Mononuclear cell (primary cell): ENCODE data around the gene FANCE. TPM values are rescaled to one million over a fixed set of nuclear protein-coding genes. Genes with fewer than 3 reads are reported as not detected.
"Not testable (repeated sequence)": the region's sequence is repeated elsewhere in the genome, so short reads cannot be mapped to it uniquely, and the experiment has no call there.

Experiments
- H3K27me3 ChIP-seq: 2 replicates; pipeline ENCODE4 v1.6.0; 2011; ENCODE audit warnings: low read length, control low read depth; ENCODE audit not compliant: insufficient read depth
- H3K4me1 ChIP-seq: 2 replicates; pipeline ENCODE4 v1.5.1; 2011; ENCODE audit warnings: mild to moderate bottlenecking, low read length, control low read depth; ENCODE audit not compliant: insufficient read depth
- H3K4me3 ChIP-seq: 2 replicates; pipeline ENCODE4 v1.5.1; 2011; ENCODE audit warnings: mild to moderate bottlenecking, low read length, moderate library complexity
- H3K9me3 ChIP-seq: 2 replicates; pipeline ENCODE4 v1.5.1; 2011; ENCODE audit warnings: low read depth, mild to moderate bottlenecking, control low read depth, low read length
- total RNA-seq: library from RNA; depleted of rRNA; stranded (reverse); fragments of >200 nt; gene quantifications from one replicate; pipeline ENCODE4 v1.2.3, GENCODE V29; 2012

FANCE gene
- total RNA-seq, 1 donor: 1.4 TPM

DNA sequence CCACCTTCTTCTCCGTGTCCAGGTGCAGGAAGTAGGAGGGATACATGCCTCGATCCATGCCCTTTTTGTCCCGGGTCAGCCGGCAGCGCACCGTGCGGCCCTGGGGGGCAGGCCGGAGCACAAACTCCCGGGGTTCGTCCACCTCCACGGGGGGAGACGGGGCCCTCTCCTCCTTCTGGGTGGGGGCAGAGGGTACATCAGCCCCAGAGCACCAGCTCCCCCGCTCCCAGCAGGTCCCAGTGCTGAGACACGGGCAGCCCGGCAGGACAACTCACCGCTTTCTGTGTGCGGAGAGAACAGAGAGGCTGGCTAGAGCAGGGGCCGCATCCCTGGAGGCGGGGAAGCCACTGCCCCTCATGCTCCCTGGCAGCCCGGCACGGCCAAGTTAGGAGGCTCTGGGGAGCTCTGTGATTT lies 53.9 kb downstream of the FANCE start:
- Histone ChIP-seq H3K4me3 (no peak overlapping the region), H3K9me3 (no peaks in the 10 kb centered on the region), H3K4me1 (no peaks in the 10 kb centered on the region), H3K27me3 (peaks cover 11% of the 10 kb centered on the region)

DNA sequence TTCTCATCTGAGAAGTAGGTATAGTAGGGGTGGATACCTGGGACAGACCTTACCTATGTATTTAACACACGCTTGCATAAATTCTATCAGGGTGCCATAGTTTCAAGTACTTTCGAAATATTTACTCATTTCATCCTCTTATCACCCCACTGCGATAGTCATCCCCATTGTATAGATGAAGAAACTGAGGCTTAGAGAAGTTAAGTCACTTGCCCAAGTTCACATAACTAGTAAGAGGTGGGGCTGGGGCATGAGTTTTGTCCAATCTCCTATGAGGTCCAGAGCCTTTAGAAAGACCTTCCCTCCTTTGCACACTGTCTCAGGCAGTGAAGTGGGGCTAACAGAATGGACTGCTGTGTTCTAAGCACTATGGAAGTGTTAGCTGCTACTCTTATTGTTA lies 54.4 kb downstream of the FANCE start:
- Histone ChIP-seq H3K27me3 (peaks cover 15% of the 10 kb centered on the region), H3K4me3 (no peak overlapping the region), H3K9me3 (no peaks in the 10 kb centered on the region), H3K4me1 (no peaks in the 10 kb centered on the region)

DNA sequence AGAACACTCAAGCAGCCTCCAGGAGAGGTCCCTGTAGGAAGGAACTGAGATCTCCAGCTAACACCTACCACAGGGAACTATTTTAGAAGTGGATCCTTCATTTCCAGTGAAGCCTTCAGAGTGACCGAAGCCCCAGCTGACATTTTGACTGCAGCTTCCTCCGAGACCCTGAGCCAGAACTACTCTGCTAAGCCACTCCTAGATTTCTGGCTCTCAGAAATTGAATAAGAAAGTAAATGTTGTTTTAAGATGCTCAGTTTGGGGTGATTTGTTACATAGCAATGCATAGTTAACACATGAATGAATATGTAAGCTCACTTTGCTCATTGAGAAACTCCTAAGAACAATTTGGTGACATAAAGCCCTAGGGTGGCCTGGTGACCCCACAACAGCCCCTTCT lies 55.1 kb downstream of the FANCE start:
- peaks cover 15% of the 10 kb centered on the region for H3K27me3 ChIP-seq
- H3K9me3 ChIP-seq: no peaks in the 10 kb centered on the region
- H3K4me3 ChIP-seq: no peak overlapping the region
- H3K4me1 ChIP-seq: no peaks in the 10 kb centered on the region

DNA sequence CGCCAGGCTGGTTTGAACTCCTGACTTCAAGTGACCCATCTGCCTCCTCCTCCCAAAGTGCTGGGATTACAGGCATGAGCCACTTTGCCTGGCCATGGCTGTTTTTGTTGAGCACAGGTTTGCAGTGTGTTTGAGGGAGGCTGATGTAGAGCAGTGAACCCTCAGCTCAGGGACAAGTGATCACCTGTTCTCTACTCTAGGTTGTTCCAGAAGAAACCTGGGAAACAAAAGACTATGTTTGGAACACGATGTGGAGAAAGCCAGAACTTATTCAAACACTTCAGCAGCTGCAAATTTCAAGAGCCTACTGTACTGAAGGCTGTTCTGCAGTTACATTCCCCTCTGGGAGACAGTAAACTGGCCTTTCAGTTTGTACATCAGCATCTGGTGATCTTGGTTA lies 55.9 kb downstream of the FANCE start:
- no peaks in the 10 kb centered on the region for H3K4me1 ChIP-seq
- H3K27me3 ChIP-seq: peaks cover 15% of the 10 kb centered on the region
- no peaks in the 10 kb centered on the region for H3K9me3 ChIP-seq
- no peak overlapping the region for H3K4me3 ChIP-seq

DNA sequence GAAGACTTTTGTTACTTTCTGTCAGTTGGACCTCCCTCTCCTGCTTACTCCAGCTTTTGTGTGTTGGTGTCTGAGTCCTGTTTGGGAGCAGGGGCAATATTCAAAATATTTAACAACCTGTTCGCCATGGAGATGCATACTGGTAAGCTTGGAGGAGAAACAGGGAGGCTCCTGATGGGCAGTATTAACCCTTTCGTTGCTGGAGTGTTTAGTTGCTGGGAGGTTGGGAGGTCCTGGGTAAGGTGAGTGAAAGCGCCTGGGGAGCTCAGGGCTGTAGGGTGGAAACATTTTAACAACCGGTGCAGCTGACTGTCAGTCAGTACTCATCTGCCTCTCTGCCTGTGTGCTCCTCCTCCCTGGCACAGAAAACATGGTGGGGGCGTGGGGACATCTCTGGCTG lies 56.4 kb downstream of the FANCE start:
- no peaks in the 10 kb centered on the region for H3K9me3 ChIP-seq
- H3K27me3 ChIP-seq: peaks cover 11% of the 10 kb centered on the region
- H3K4me3 ChIP-seq: no peak overlapping the region
- no peaks in the 10 kb centered on the region for H3K4me1 ChIP-seq

DNA sequence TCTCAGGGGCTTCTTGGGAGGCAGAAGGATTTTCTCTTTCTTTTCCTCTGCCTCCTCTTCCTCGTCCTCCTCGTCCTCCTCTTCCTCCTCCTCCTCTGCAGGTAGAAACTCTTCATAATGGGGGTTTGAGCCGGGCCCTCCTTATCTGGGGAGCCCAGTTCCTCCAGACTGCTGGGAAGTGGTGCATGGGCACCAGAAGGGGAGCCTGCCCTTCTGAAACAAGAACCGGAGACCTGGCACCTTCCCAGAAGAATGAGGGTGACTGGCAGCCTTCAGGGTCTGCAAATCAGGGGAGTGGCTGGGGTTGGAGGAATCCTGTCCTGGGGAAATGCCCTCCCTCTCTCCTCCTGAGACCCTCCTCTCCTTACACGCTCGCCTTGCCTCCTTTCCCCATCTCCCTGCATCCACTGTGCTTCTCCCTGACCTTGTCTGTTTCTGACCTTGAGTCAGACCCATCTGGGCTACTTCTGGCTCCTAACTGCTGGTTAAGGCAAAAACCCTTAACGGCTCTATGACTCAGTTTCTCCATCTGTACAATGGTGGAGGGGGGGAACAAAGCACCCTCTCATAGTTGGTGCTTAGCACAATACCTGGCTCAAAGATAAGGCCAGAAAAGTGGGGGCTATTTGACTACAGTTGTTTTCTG lies 58.9 kb downstream of the FANCE start:
- peaks cover 9% of the 10 kb centered on the region for H3K27me3 ChIP-seq
- no peaks in the 10 kb centered on the region for H3K9me3 ChIP-seq
- no peak overlapping the region for H3K4me3 ChIP-seq
- no peaks in the 10 kb centered on the region for H3K4me1 ChIP-seq

DNA sequence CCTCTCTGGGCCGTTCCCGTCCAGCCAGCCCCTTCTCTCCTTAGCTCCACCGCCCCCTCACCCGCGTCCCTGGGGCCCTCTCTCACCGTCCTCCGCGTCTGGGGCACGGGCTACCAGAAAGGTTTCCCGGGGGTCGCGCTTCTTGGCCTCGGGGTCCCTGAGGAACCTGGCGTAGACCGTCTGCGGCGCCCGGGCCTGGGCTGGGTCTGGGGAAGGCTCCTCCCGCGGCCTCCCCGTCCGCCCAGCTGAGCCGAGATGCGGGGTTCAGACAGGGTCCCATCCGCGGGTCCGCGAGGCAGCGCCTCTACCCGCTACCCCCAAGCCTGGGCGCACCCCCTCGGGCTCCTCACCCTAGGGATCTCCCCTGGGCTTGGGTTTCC lies 59.4 kb downstream of the FANCE start:
- no peak overlapping the region for H3K4me3 ChIP-seq
- no peaks in the 10 kb centered on the region for H3K9me3 ChIP-seq

DNA sequence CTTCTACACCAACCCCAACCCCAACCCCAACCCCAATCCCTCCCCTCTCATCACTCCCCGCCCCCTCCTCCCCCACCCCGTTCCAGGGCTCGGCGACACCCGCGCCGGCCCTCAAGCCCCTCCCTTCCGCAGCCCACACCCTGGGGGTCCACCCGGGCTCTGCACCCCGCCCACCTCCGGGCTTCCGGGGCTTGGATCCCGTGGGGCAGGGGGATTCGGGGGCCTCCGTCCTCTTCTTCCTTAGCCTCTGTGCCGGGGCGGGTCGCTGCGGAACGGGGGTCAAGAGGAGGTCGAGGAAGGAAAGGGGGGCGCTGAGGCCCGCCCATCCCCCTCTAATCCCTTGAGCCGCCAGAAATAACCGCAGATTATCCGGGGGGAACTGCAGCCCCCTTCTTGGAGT lies 59.9 kb downstream of the FANCE start:
- Histone ChIP-seq H3K27me3 (peaks cover 9% of the 10 kb centered on the region), H3K4me1 (no peaks in the 10 kb centered on the region), H3K9me3 (no peaks in the 10 kb centered on the region), H3K4me3 (no peak overlapping the region)

More for the DNA sequence above, 59.4 kb downstream of the FANCE start:
- Histone ChIP-seq H3K4me1 (no peaks in the 10 kb centered on the region), H3K27me3 (peaks cover 9% of the 10 kb centered on the region)

DNA sequence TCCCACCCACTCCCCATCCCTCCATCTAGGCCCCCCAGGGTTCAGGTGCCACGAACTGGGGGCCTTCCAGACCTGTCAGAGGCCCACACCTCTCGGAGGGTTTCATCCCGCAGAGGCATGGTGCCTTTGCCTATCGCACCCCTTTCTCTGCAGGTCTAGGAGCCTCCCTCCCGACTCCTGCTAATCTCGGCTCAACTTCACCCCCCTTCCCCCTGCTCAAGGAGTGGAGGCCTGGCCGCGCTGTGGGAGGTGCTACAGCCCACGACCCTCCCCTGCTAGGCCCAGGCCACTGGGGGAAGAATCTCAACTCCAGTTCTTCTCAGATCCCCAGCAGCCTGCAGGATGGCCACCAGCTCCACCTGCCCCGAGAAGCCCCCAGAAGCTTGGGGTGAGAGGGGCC lies 60.6 kb downstream of the FANCE start, which contains the start of gene TULP1:
Gene TULP1 (minus strand): TSS at position 157 of the 400 bp plus-strand sequence. CDS start 38 bp downstream, at position 119.
- Histone ChIP-seq H3K4me1 (no peaks in the 10 kb centered on the region), H3K27me3 (peaks cover 9% of the 10 kb centered on the region), H3K9me3 (no peaks in the 10 kb centered on the region), H3K4me3 (no peak within 1 kb of the TSS)

DNA sequence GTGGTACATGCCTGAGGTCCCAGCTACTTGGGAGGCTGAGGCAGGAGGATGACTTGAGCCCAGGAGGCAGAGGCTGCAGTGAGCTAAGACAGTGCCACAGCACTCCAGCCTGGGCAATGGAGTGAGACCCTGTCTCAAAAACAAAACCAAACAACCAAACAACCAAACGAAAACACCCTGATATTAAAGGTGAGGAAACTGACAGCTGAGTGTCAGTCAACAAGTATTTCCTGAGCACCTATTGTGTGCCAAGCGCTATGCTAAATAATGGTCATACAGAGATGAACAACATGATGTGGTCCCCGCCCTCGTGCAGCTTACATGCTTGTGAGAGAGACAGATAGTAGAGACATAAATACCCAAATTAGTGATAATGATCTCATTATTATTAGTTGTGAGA lies 62.4 kb downstream of the FANCE start:
- Histone ChIP-seq H3K4me1 (no peaks in the 10 kb centered on the region), H3K9me3 (no peaks in the 10 kb centered on the region), H3K27me3 (peaks cover 9% of the 10 kb centered on the region), H3K4me3 (no peak overlapping the region)

DNA sequence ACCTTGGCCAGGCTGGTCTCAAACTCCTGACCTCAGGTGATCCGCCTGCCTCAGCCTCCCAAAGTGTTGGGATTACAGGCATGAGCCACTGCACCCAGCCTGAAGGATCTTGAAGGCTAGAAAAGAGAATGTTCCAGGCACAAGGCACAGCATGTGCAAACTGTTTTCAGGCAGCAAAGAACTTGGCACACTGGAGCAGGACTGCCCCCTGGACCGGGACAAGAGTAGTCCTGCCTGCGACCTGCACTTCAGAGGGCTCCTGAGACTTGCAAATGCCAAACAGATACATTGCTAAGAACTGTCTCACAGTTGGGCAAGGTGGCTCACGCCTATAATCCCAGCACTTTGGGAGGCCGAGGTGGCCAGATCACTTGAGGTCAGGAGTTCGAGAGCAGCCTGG lies 63.8 kb downstream of the FANCE start:
- not testable (repeated sequence) for H3K27me3 ChIP-seq

More for the DNA sequence above, 63.8 kb downstream of the FANCE start:
- H3K4me3 ChIP-seq, H3K4me1 ChIP-seq, H3K9me3 ChIP-seq: not testable (repeated sequence)

Other genes starting within 250 kb of the FANCE start
- not detected for gene SCUBE3, start 238.4 kb upstream of the FANCE start, total RNA-seq
- 23.4 TPM for gene ZNF76, start 192.6 kb upstream of the FANCE start, total RNA-seq
- gene DEF6, start 154.5 kb upstream of the FANCE start, total RNA-seq: 80.1 TPM
- gene PPARD, start 109.8 kb upstream of the FANCE start, total RNA-seq: 8.1 TPM
- 1,708 TPM for gene RPL10A, start 16.1 kb downstream of the FANCE start, total RNA-seq
- not detected for gene TEAD3, start 44.7 kb downstream of the FANCE start, total RNA-seq
- gene TULP1, start 60.6 kb downstream of the FANCE start, total RNA-seq: not detected
- gene FKBP5, start 236.6 kb downstream of the FANCE start, total RNA-seq: 20.1 TPM